Measurements from ENCODE around the gene BCAN. TPM values are rescaled to one million over a fixed set of nuclear protein-coding genes. Genes with fewer than 3 reads are reported as not detected.

Gene BCAN
- total and polyA plus RNA-seq, 2 of the 8 experiments (the other 6 are each of a cell fraction or from before 2014, with no cell fraction given), result 4.5 to 24.0 TPM

DNA sequence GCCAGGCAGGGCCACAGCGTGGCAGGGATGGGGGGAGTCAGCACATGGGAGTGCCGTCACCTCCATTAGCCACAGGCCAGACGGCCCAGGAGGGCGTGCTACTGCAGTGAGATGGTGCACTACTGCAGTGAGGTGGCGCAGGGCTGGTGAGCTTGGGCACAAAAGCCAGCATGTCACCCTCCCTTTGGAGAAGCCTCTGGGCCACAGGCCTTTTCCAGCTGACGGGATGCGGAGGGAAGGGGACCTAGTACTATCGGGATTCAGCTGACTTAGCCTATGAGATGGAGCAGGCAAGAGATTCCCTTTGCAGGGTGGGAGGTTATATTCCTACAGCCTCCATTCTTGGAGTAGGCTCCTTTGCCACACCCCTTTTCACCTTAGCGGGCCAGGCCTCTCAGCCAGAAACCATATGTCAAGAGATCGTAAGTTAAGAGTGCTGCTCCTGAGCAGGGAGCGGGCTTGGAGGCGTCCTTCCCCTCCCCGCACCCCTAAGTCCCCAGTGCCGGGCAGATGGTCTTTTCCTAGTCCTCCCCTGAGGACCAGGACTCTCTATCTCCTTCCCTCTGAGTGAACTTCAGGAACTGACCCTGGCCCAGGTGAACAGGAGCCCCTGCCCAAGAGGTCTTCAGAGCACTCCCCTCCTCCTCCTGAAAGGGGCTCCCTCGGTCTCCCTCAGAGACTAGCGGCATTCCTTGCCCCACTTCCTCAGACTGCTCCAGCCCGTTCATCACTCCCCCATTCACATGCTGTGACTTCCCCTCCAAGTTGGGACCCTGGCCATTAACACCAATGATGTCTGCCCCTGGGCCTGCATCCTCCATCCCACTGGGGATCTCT, 27.1 kb downstream of the BCAN start:
- peak overlapping the region; percentile 92 for H2BK15ac ChIP-seq (ENCODE audit: low read length)
- ChIA-PET CTCF (ENCODE audit: partially characterized antibody) (interaction anchor here (1.4 to 66.0 kb wide), 3 partner anchors 8 to 36 kb away, joined by 5 to 4284 read pairs (median 17); partner anchors contain the start of genes CRABP2, ISG20L2, METTL25B and NES), POLR2A (ENCODE audit: partially characterized antibody) (interaction anchor here (0.6 to 13.8 kb wide), 13 partner anchors 6 to 48 kb away, joined by 3 to 419 read pairs (median 5); partner anchors contain the start of gene NES)
- peak overlapping the region; percentile 72 for H3K4ac ChIP-seq (replicated peaks; ENCODE audit: insufficient read length, low read depth, low read length)
- H3K14ac ChIP-seq (ENCODE audit: insufficient read length), result no peak overlapping the region
- no peak overlapping the region for H3K23ac ChIP-seq (ENCODE audit: insufficient read length)
- FAIRE-seq, result no peak
- peaks cover 0 to 12% of the 10 kb centered on the region in 2 experiments; a peak in 2 of 4 replicates for H3K79me2 ChIP-seq (ENCODE audit: control insufficient read depth in 1 of 2, insufficient read depth in 2 of 2, low read length in 2 of 2)
- peak overlapping the region; percentile 80; the same call in 1 of the 2 replicates for H2BK20ac ChIP-seq (ENCODE audit: low read length)
- H3K27ac ChIP-seq (ENCODE audit: low read depth, low read length), result peak overlapping the region; percentile 50; the same call in 1 of the 2 replicates
- H4K20me1 ChIP-seq (replicated peaks in 1 of 2; ENCODE audit: control insufficient read depth in 1 of 2, insufficient read depth in 2 of 2, low read length in 2 of 2), result peaks cover 1 to 2% of the 10 kb centered on the region in 2 experiments
- peak in 1 of 2 experiments; percentile 79 for DNase-seq (ENCODE audit: low read depth in 1 of 2, low spot score in 2 of 2)
- H3K9ac ChIP-seq (replicated peaks in 1 of 4; ENCODE audit: extremely low read depth in 1 of 4, low read depth in 3 of 4, low read length in 3 of 4), result peak overlapping the region in 2 of 4 experiments; percentile 25 to 47; a peak in 2 of 7 replicates
- peak overlapping the region in 2 of 4 experiments; percentile 8 to 19; a peak in 2 of 8 replicates for H3K4me3 ChIP-seq (ENCODE audit: extremely low read depth in 1 of 4, insufficient read depth in 2 of 4, low read depth in 3 of 4, low read length in 4 of 4)
- H3K23me2 ChIP-seq (ENCODE audit: low read depth, low read length), result peaks cover 5% of the 10 kb centered on the region
- peak overlapping the region; percentile 92 for H2BK5ac ChIP-seq (ENCODE audit: low read depth, low read length)
- peak overlapping the region; percentile 84 for H2AK5ac ChIP-seq (ENCODE audit: low read depth, low read length)
- H3K79me1 ChIP-seq (ENCODE audit: low read depth, low read length), result peaks cover 7% of the 10 kb centered on the region; the same call in 1 of the 2 replicates
- H2BK120ac ChIP-seq (replicated peaks; ENCODE audit: low read depth, low read length), result no peak overlapping the region
- no peak overlapping the region for H2AFZ ChIP-seq (ENCODE audit: low read length)
- H4K5ac ChIP-seq (ENCODE audit: insufficient read length, low read depth, low read length), result peak overlapping the region; percentile 19
- peak overlapping the region; percentile 33 for H3K18ac ChIP-seq (ENCODE audit: extremely low read depth, low read length)
- TF ChIP-seq, protein P1, sequence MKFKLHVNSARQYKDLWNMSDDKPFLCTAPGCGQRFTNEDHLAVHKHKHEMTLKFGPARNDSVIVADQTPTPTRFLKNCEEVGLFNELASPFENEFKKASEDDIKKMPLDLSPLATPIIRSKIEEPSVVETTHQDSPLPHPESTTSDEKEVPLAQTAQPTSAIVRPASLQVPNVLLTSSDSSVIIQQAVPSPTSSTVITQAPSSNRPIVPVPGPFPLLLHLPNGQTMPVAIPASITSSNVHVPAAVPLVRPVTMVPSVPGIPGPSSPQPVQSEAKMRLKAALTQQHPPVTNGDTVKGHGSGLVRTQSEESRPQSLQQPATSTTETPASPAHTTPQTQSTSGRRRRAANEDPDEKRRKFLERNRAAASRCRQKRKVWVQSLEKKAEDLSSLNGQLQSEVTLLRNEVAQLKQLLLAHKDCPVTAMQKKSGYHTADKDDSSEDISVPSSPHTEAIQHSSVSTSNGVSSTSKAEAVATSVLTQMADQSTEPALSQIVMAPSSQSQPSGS (IDR thresholded peaks at IDR 0.05; ENCODE audit: low read length), result no peak
- TF ChIP-seq SIN3A (conservative IDR thresholded peaks at IDR 0.05 in 1 of 2, IDR thresholded peaks at IDR 0.05 in 1 of 2; ENCODE audit: low read depth in 1 of 2, low read length in 2 of 2), result 0 out of 4 replicates have a peak, but pooled peaks of 1 of the 2 experiments have one; percentile 12
- TF ChIP-seq, protein P2, sequence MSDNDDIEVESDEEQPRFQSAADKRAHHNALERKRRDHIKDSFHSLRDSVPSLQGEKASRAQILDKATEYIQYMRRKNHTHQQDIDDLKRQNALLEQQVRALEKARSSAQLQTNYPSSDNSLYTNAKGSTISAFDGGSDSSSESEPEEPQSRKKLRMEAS (IDR thresholded peaks at IDR 0.05), result peak; percentile 55; the same call in 1 of the 2 replicates
- peak in 1 of 2 experiments; percentile 72; a peak in 2 of 3 replicates for TF ChIP-seq POLR2A (IDR thresholded peaks at IDR 0.05; ENCODE audit: control extremely low read depth in 1 of 2, low read depth in 2 of 2, low read length in 2 of 2)
- no peak for TF ChIP-seq KDM1A (IDR thresholded peaks at IDR 0.05; ENCODE audit: borderline replicate concordance, low read length)
- TF ChIP-seq E2F6 (IDR thresholded peaks at IDR 0.05), result peak; percentile 28; the same call in 1 of the 2 replicates
- peak; percentile 72 for TF ChIP-seq POLR2AphosphoS5 (IDR thresholded peaks at IDR 0.05; ENCODE audit: low read depth, low read length)
- no peaks in the 10 kb centered on the region for H3K27me3 ChIP-seq (replicated peaks in 1 of 4; ENCODE audit: control insufficient read depth in 3 of 4, extremely low read depth in 1 of 4, insufficient read depth in 3 of 4, low read length in 3 of 4)
- peak overlapping the region; percentile 88; the same call in 1 of the 2 replicates for H2BK12ac ChIP-seq (ENCODE audit: low read depth, low read length)
- H3K4me2 ChIP-seq (ENCODE audit: insufficient read depth in 1 of 2, low read depth in 2 of 2, low read length in 2 of 2), result peak overlapping the region; percentile 50 to 53
- H3K9me3 ChIP-seq (ENCODE audit: insufficient read depth in 2 of 2, low read depth in 1 of 2, low read length in 1 of 2), result no peaks in the 10 kb centered on the region
- WGBS, 2 experiments (ENCODE audit: extremely low coverage in 1 of 2, insufficient coverage in 1 of 2, insufficient read length in 1 of 2, insufficient replicate concordance in 2 of 2, low coverage in 1 of 2, low lambda C conversion rate in 2 of 2, missing lambda C conversion rate in 1 of 2), result 31% methylated on average over 14 of the region's 17 CpGs; no CpG with 5 or more reads in 1 of the 2 experiments
- no peak overlapping the region for H4K8ac ChIP-seq (ENCODE audit: extremely low read depth, insufficient read depth, low read length)
- H3K56ac ChIP-seq (replicated peaks; ENCODE audit: insufficient read length, low read depth, low read length), result no peak overlapping the region
- H3K36me3 ChIP-seq (ENCODE audit: control insufficient read depth in 2 of 4, insufficient read depth in 4 of 4, low read length in 3 of 4), result peaks cover 4 to 25% (median 12%) of the 10 kb centered on the region in 4 experiments; a peak in 7 of 8 replicates
- peak overlapping the region; percentile 91 for H4K91ac ChIP-seq (replicated peaks; ENCODE audit: insufficient read length, low read length)
- H3K4me1 ChIP-seq (replicated peaks in 1 of 4; ENCODE audit: control insufficient read depth in 3 of 4, insufficient read depth in 4 of 4, low read length in 3 of 4), result peaks cover 5 to 64% (median 53%) of the 10 kb centered on the region in 4 experiments

Data from H1 (cell line).